ENCODE measurements around the gene CXorf58.

- no peak for TF ChIP-seq POLR2A (IDR thresholded peaks at IDR 0.05; ENCODE audit: low read depth, low read length)
- no peak for TF ChIP-seq POLR2AphosphoS5 (IDR thresholded peaks at IDR 0.05; ENCODE audit: low read depth, low read length)
Measured at GRCh38 chrX:23982891-23983290, 75.1 kb downstream of the CXorf58 start.
